Medulla oblongata (tissue), 1 donor: Measurements from ENCODE around the gene DUSP12.
"Not testable (repeated sequence)": the region's sequence is repeated elsewhere in the genome, so short reads cannot be mapped to it uniquely, and the experiment has no call there.

Source experiments
- DNase-seq: peaks from one replicate; pipeline ENCODE4 v3.0.0-alpha.2; 2015; ENCODE audit errors: extremely low spot score

The DUSP12 gene, protein sequence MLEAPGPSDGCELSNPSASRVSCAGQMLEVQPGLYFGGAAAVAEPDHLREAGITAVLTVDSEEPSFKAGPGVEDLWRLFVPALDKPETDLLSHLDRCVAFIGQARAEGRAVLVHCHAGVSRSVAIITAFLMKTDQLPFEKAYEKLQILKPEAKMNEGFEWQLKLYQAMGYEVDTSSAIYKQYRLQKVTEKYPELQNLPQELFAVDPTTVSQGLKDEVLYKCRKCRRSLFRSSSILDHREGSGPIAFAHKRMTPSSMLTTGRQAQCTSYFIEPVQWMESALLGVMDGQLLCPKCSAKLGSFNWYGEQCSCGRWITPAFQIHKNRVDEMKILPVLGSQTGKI

DNA sequence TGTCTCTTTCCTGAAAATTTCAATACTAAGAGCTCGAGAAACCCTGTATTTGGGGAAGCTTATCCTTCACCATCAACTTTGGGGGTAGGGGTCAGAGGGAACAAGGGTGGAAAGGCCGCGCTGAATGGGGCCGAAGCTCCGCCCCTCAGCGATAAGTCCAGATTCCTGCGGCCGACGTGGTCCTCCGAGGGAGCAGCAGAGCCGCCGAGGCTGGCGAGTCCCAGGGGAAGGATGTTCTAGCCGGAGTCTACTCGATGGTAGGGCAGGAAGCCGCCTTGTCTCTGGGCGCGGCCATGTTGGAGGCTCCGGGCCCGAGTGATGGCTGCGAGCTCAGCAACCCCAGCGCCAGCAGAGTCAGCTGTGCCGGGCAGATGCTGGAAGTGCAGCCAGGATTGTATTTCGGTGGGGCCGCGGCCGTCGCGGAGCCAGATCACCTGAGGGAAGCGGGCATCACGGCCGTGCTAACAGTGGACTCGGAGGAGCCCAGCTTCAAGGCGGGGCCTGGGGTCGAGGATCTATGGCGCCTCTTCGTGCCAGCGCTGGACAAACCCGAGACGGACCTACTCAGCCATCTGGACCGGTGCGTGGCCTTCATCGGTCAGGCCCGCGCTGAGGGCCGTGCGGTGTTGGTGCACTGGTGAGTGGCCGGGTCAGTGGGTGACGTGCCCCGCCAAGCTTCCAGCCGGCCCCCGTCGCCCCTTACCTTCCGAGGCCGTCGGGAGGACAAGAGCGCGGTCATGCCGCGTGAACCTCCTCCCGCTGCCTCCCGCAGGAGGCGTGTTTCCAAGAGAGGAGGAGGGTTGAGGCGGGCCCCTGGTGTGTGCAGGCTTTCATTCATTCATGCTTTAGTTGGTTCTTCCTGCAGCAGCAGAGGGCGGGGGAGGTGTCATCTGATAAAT, at the start of gene DUSP12:
TSS of gene DUSP12 (plus strand) at position 278 of the 899 bp plus-strand sequence. CDS start at position 294, 16 bp downstream.
- DNase-seq, result peak; percentile 95

DNA sequence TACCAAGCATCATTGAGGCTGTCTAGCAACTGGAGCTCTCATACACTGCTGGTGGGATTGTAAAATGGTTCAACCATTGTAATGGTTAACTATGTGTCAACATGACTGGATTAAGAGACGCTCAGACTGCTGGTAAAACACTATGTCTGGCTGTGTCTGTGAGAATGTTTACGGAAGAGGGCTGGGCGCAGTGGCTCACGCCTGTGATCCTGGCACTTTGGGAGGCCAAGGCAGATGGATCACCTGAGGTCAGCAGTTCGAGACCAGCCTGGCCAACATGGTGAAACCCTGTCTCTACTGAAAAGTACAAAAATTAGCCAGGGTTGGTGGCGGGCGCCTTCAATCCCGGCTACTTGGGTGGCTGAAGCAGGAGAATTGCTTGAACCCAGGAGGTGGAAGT, 47.3 kb upstream of the DUSP12 start:
- no peak for DNase-seq

DNA sequence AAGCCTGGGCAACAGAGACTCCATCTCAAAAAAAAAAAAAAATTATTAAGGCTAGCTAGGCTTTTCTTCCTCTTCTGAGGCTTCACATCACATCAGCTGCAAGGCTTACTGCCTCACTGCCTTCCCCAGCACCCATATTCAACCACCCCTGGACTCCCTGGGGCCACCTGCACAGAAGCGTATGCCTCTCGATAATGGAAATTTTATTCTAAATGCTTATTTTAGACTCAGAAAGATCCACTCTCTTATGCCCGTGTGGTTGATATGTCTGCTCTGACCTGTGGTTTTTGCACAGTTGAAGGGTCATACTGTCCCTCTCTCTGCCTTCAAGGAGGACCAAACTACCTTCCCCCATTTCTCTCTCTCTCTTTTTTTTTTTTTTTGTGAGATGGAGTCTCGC, 44.0 kb upstream of the DUSP12 start:
- DNase-seq, result no peak

- DNase-seq, result no peak
Observed at GRCh38 chr1:161706113-161706481, 43.5 kb upstream of the DUSP12 start.

GRCh38 chr1:161706482-161707347, 42.9 kb upstream of the DUSP12 start, which contains the start of gene FCRLA:
Gene FCRLA (plus strand): TSS chr1:161707229. CDS start chr1:161707265, 36 bp downstream.
- DNase-seq, result no peak

- no peak for DNase-seq
Observed at GRCh38 chr1:161707503-161707902, 42.1 kb upstream of the DUSP12 start.

- no peak for DNase-seq
Observed at GRCh38 chr1:161709373-161709772, 40.2 kb upstream of the DUSP12 start.

DNA sequence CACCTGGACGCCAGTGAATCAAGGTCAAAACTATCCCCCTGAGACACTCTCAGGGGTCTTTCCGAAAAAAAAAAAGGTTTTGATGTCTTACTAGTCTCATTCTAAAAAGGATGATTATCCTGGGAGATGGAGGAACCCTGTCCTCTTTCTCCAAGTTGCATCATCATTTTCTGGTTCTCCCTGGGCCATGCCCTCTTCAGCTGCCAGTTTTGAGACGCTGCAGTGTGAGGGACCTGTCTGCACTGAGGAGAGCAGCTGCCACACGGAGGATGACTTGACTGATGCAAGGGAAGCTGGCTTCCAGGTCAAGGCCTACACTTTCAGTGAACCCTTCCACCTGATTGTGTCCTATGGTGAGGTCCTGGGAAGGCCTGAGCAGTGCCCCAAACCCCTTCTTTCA, 39.0 kb upstream of the DUSP12 start:
- DNase-seq, result no peak

GRCh38 chr1:161718559-161719324, 30.8 kb upstream of the DUSP12 start:
- DNase-seq, result peak; percentile 58

DNA sequence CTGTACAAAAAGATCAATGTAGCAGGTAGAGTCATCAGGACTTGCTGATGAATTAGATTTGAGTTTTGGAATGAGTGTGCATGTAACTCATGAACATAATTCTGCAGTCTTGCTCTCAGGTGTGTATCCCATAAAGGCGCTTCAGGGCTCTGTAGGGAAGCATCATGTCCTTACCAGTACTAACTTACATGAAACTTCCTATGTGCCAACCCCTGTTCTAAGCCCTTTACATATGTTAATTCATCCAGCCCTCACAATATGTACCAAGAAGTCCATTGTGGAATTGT, 30.3 kb upstream of the DUSP12 start:
- DNase-seq, result no peak

GRCh38 chr1:161720422-161720821, 29.2 kb upstream of the DUSP12 start:
- DNase-seq, result no peak

DNA sequence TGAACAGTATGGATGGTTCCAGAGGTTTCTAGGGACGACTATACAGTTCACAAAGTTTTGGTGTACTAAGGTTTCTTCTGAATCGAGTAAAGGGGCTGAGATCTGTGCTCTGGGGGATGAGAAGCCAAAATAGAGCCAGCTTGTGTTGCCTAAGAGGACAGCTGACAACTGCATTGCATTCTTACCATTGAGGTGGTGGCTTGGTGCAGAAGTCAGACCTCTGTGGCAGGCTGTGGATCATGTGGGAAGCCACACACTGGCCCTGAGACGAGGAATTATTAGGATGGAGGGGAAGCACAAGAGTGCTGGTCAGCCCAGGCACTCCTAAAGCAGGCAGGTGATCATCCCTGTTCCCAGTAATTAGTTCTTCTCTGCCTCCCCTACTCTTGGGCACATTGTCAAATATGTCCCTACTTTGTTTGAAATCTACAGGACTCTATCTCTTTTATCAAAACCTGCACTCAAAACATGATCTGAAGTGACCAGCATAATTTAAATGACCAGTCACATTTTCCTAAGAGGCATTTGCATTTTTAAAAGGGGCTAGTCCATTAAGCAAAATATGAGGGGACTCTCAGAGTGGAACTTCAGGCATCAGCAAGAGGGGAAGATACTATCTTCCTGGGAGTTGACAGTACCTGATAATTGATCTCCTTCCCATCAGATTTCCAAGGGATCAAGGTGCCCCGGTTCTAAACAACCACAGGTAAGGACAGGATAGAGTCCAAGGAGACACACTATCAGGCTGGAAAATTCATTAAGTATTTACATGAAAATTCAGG, 28.4 kb upstream of the DUSP12 start, which contains the start of gene FCRLB:
TSS of gene FCRLB (plus strand) at position 589 of the 782 bp plus-strand sequence. CDS start 1,129 bp downstream, outside the sequence.
- DNase-seq, result no peak

DNA sequence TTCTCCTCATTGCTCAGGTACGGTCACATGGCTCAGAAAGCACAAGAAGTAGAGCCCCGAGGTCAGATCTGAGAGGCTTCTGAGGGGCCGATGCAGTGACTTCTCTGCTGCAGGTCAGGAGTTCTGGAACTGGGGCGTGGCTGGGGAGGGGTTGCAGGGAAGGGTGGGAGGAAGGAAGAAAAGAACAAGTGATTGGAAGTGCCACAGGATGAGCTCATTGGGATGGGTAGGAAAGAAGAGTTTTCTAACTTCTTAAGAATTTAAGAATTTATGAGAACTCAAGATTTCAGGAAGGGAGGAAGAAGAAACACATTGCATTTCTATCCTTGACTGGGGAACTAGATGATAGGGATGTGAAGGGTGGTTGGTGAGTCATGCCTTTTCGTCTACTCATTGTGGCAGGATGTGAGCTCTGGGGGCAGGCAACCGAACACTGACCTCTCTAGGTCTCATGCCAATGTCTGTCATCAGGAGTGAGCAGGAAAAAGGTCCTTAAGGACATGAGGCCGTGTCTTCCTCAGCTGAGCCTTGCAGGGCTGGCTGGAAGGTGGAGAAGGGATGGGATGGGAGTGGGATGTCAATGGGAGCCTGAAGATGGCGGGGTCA, 27.7 kb upstream of the DUSP12 start:
- no peak for DNase-seq

GRCh38 chr1:161722406-161722805, 27.2 kb upstream of the DUSP12 start:
- DNase-seq, result no peak

DNA sequence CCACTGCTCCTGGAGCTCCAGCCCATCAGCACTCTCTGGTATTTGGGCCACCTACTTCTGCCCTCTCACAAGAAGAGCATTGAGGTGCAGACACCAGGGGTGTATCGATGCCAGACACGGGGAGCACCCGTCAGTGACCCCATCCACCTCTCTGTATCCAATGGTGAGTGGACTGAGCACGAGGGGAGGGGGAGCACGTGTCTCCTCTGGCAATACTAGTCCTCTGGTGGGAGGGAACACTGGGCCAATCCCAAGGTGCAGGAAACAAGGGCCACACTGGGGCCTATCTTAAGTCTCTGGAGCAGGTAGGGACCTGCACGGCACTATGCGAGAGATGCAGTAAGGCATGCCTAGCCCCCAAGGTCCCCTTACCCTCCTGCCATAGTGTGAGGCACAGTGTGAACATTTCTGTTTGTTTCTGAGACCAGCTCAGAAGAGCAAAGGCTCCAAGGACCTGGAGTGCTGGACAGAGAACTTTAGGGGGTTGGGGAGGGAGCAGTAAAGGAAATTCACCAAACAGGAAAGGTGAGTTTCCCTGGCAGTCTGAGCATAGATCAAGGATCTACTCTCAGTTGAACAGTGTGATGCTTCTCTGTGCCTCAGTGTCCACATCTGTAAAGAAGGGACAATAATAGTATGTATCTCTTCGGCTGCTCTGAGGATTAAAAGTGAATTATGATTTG, 26.0 kb upstream of the DUSP12 start:
- DNase-seq, result no peak

DNA sequence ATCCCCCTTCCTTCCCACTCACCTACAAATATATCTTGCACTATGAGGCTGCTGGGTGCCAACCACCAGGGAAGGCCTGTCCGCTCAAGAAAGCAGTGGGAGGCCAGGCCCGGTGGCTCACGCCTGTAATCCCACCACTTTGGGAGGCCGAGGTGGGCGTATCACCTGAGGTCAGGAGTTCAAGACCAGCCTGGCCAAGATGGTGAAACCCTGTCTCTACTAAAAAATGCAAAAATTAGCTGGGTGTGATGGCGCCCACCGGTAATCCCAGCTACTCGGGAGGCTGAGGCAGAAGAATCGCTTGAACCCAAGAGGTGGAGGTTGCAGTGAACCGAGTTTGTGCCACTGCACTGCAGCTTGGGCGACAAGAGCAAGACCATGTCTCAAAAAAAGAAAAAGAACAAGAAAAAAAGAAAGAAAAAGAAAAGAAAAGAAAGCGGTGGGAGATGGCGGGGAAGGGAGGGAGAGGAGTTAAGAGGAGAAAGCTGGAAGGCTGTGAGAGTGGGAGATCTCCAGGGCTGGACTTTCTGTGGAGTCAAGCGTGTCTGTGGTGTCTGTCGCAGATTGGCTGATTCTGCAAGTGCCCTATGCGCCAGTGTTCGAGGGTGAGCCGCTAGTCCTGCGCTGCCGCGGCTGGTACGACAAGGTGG, 24.2 kb upstream of the DUSP12 start:
- not testable (repeated sequence) for DNase-seq

- peak; percentile 30 for DNase-seq
Observed at GRCh38 chr1:161725908-161726472, 23.6 kb upstream of the DUSP12 start.

- DNase-seq, result peak; percentile 69
Observed at GRCh38 chr1:161726473-161727255, 22.9 kb upstream of the DUSP12 start.
